ENCODE measurements around the gene SASS6. TPM values are rescaled to one million over a fixed set of nuclear protein-coding genes. Genes with fewer than 3 reads are reported as not detected.

SASS6 gene
- total and polyA plus RNA-seq, 5 donors: 1.4 to 2.4 (median 2.3) TPM

- intact Hi-C loops (cut with DNase I): loop anchor here in 1 of 4 donors (10.0 kb wide), 1 partner anchor 262 kb away; no protein-coding TSS in a partner anchor
Measured at GRCh38 chr1:100146958-100147357, 14.2 kb upstream of the SASS6 start.

GRCh38 chr1:100145116-100145515 is 12.4 kb upstream of the SASS6 start:
- intact Hi-C loops (cut with DNase I): loop anchor here in 1 of 4 donors (10.0 kb wide), 1 partner anchor 260 kb away; no protein-coding TSS in a partner anchor
- H3K4me1 ChIP-seq (ENCODE audit: control insufficient read depth, insufficient read depth, low read length): peaks cover 2% of the 10 kb centered on the region
- ATAC-seq (no peak), DNase-seq (no peak)
- WGBS: 93% methylated on average over 3 of the region's 3 CpGs
- H3K27me3 ChIP-seq (ENCODE audit: control insufficient read depth, insufficient read depth): no peaks in the 10 kb centered on the region
- H3K27ac ChIP-seq (ENCODE audit: low read length): no peak overlapping the region
- no peak overlapping the region for H3K4me3 ChIP-seq (ENCODE audit: low read length)
- H3K9me3 ChIP-seq (ENCODE audit: control insufficient read depth, low read length): no peaks in the 10 kb centered on the region

More at GRCh38 chr1:100146958-100147357, 14.2 kb upstream of the SASS6 start:
- Histone ChIP-seq H3K4me3 (ENCODE audit: low read length) (no peak overlapping the region), H3K4me1 (ENCODE audit: control insufficient read depth, insufficient read depth, low read length) (peaks cover 2% of the 10 kb centered on the region), H3K27me3 (ENCODE audit: control insufficient read depth, insufficient read depth) (no peaks in the 10 kb centered on the region), H3K9me3 (ENCODE audit: control insufficient read depth, low read length) (no peaks in the 10 kb centered on the region), H3K27ac (ENCODE audit: low read length) (no peak overlapping the region)
- 97% methylated on average over 1 of the region's 1 CpG for WGBS
- no peak for ATAC-seq
- DNase-seq: no peak

GRCh38 chr1:100142343-100142742 is 9.6 kb upstream of the SASS6 start:
- Histone ChIP-seq H3K27ac (ENCODE audit: low read length) (no peak overlapping the region), H3K4me3 (ENCODE audit: low read length) (no peak overlapping the region), H3K4me1 (ENCODE audit: control insufficient read depth, insufficient read depth, low read length) (peaks cover 2% of the 10 kb centered on the region), H3K27me3 (ENCODE audit: control insufficient read depth, insufficient read depth) (no peaks in the 10 kb centered on the region), H3K9me3 (ENCODE audit: control insufficient read depth, low read length) (no peaks in the 10 kb centered on the region)
- DNase-seq: no peak
- intact Hi-C loops (cut with DNase I): loop anchor here in 1 of 4 donors (10.0 kb wide), 1 partner anchor 258 kb away; no protein-coding TSS in a partner anchor
- ATAC-seq: no peak
- 65% methylated on average over 3 of the region's 3 CpGs for WGBS

GRCh38 chr1:100141192-100141591 is 8.5 kb upstream of the SASS6 start:
- 91% methylated on average over 4 of the region's 4 CpGs for WGBS
- H3K9me3 ChIP-seq (ENCODE audit: control insufficient read depth, low read length): no peaks in the 10 kb centered on the region
- intact Hi-C loops (cut with DNase I): loop anchor here in 1 of 4 donors (10.0 kb wide), 1 partner anchor 256 kb away; no protein-coding TSS in a partner anchor
- ATAC-seq (no peak), DNase-seq (no peak)
- H3K4me1 ChIP-seq (ENCODE audit: control insufficient read depth, insufficient read depth, low read length): peaks cover 2% of the 10 kb centered on the region
- H3K27me3 ChIP-seq (ENCODE audit: control insufficient read depth, insufficient read depth): no peaks in the 10 kb centered on the region
- H3K4me3 ChIP-seq (ENCODE audit: low read length): no peak overlapping the region
- H3K27ac ChIP-seq (ENCODE audit: low read length): no peak overlapping the region

- ATAC-seq (no peak), DNase-seq (no peak)
- peaks cover 4% of the 10 kb centered on the region for H3K4me1 ChIP-seq (ENCODE audit: control insufficient read depth, insufficient read depth, low read length)
- intact Hi-C loops (cut with DNase I): loop anchor here in 1 of 4 donors (10.0 kb wide), 1 partner anchor 127 kb away; the partner anchor contains the start of gene RTCA
- no peaks in the 10 kb centered on the region for H3K9me3 ChIP-seq (ENCODE audit: control insufficient read depth, low read length)
- no peak overlapping the region for H3K4me3 ChIP-seq (ENCODE audit: low read length)
- no peak overlapping the region for H3K27ac ChIP-seq (ENCODE audit: low read length)
- whole genome bisulfite sequencing: 96% methylated on average over 2 of the region's 2 CpGs
- no peaks in the 10 kb centered on the region for H3K27me3 ChIP-seq (ENCODE audit: control insufficient read depth, insufficient read depth)
Measured at GRCh38 chr1:100137602-100138001, 4.9 kb upstream of the SASS6 start.

- Histone ChIP-seq H3K4me3 (ENCODE audit: low read length) (no peak overlapping the region), H3K27me3 (ENCODE audit: control insufficient read depth, insufficient read depth) (no peaks in the 10 kb centered on the region), H3K9me3 (ENCODE audit: control insufficient read depth, low read length) (no peaks in the 10 kb centered on the region), H3K4me1 (ENCODE audit: control insufficient read depth, insufficient read depth, low read length) (peaks cover 2% of the 10 kb centered on the region), H3K27ac (ENCODE audit: low read length) (no peak overlapping the region)
- intact Hi-C loops (cut with DNase I): loop anchor here in 1 of 4 donors (10.0 kb wide), 1 partner anchor 130 kb away; the partner anchor contains the start of gene RTCA
- 61% methylated on average over 3 of the region's 3 CpGs for WGBS
- ATAC-seq: no peak
- no peak for DNase-seq
Measured at GRCh38 chr1:100134872-100135271, 2.1 kb upstream of the SASS6 start.

GRCh38 chr1:100131623-100132022 is 1.1 kb downstream of the SASS6 start:
- intact Hi-C loops (cut with DNase I): loop anchor here in 1 of 4 donors (10.0 kb wide), 1 partner anchor 133 kb away; the partner anchor contains the start of gene RTCA
- WGBS: 75% methylated on average over 8 of the region's 8 CpGs
- H3K4me1 ChIP-seq (ENCODE audit: control insufficient read depth, insufficient read depth, low read length): peaks cover 2% of the 10 kb centered on the region
- ATAC-seq (no peak), DNase-seq (no peak)
- H3K27ac ChIP-seq (ENCODE audit: low read length): no peak overlapping the region
- H3K27me3 ChIP-seq (ENCODE audit: control insufficient read depth, insufficient read depth): no peaks in the 10 kb centered on the region
- H3K4me3 ChIP-seq (ENCODE audit: low read length): no peak overlapping the region
- H3K9me3 ChIP-seq (ENCODE audit: control insufficient read depth, low read length): no peaks in the 10 kb centered on the region

GRCh38 chr1:100130552-100131077 is 2.1 kb downstream of the SASS6 start:
- H3K9me3 ChIP-seq (ENCODE audit: control insufficient read depth, low read length): no peaks in the 10 kb centered on the region
- no peak for DNase-seq
- no peak overlapping the region for H3K4me3 ChIP-seq (ENCODE audit: low read length)
- intact Hi-C loops (cut with DNase I): loop anchor here in 1 of 4 donors (10.0 kb wide), 1 partner anchor 134 kb away; the partner anchor contains the start of gene RTCA
- no peaks in the 10 kb centered on the region for H3K27me3 ChIP-seq (ENCODE audit: control insufficient read depth, insufficient read depth)
- no peak for ATAC-seq
- H3K4me1 ChIP-seq (ENCODE audit: control insufficient read depth, insufficient read depth, low read length): peaks cover 2% of the 10 kb centered on the region
- no peak overlapping the region for H3K27ac ChIP-seq (ENCODE audit: low read length)
- 78% methylated on average over 5 of the region's 5 CpGs for WGBS

GRCh38 chr1:100127226-100127625 is 5.5 kb downstream of the SASS6 start:
- no peak for DNase-seq
- Histone ChIP-seq H3K27ac (ENCODE audit: low read length) (no peak overlapping the region), H3K4me1 (ENCODE audit: control insufficient read depth, insufficient read depth, low read length) (no peaks in the 10 kb centered on the region), H3K27me3 (ENCODE audit: control insufficient read depth, insufficient read depth) (no peaks in the 10 kb centered on the region), H3K4me3 (ENCODE audit: low read length) (no peak overlapping the region), H3K9me3 (ENCODE audit: control insufficient read depth, low read length) (no peaks in the 10 kb centered on the region)
- intact Hi-C loops (cut with DNase I): no loop called here
- WGBS: 63% methylated on average over 1 of the region's 1 CpG
- ATAC-seq: no peak

GRCh38 chr1:100122177-100122576 is 10.6 kb downstream of the SASS6 start:
- Histone ChIP-seq H3K9me3 (ENCODE audit: control insufficient read depth, low read length) (no peaks in the 10 kb centered on the region), H3K27ac (ENCODE audit: low read length) (no peak overlapping the region), H3K4me1 (ENCODE audit: control insufficient read depth, insufficient read depth, low read length) (no peaks in the 10 kb centered on the region), H3K4me3 (ENCODE audit: low read length) (no peak overlapping the region), H3K27me3 (ENCODE audit: control insufficient read depth, insufficient read depth) (no peaks in the 10 kb centered on the region)
- ATAC-seq (no peak), DNase-seq (no peak)
- 81% methylated on average over 1 of the region's 1 CpG for WGBS
- intact Hi-C loops (cut with DNase I): no loop called here

GRCh38 chr1:100115524-100115923 is 17.2 kb downstream of the SASS6 start:
- no peak for ATAC-seq
- H3K27me3 ChIP-seq (ENCODE audit: control insufficient read depth, insufficient read depth): no peaks in the 10 kb centered on the region
- intact Hi-C loops (cut with DNase I): no loop called here
- no peak for DNase-seq
- no peaks in the 10 kb centered on the region for H3K4me1 ChIP-seq (ENCODE audit: control insufficient read depth, insufficient read depth, low read length)
- 98% methylated on average over 4 of the region's 4 CpGs for WGBS
- H3K4me3 ChIP-seq (ENCODE audit: low read length): no peak overlapping the region
- no peak overlapping the region for H3K27ac ChIP-seq (ENCODE audit: low read length)
- no peaks in the 10 kb centered on the region for H3K9me3 ChIP-seq (ENCODE audit: control insufficient read depth, low read length)

Measured in right cardiac atrium (tissue), 5 donors.